Neural cell (in vitro differentiated cells): Measurements from ENCODE around the gene NEK5. TPM values are rescaled to one million over a fixed set of nuclear protein-coding genes. Genes with fewer than 3 reads are reported as not detected.

Source experiments
- H2AFZ ChIP-seq: fragments of 200-600, 300-800 bp; sonication (generic), shearing (Covaris generic); 2 replicates; pipeline ENCODE4 v1.6.0; 2014; ENCODE audit warnings: low read depth, mild to moderate bottlenecking, antibody characterized with exemption, low read length, moderate library complexity
- H3F3A ChIP-seq: fragments of 200-600 bp; shearing (Covaris generic); 2 replicates; pipeline ENCODE4 v1.6.1; 2016; ENCODE audit warnings: mild to moderate bottlenecking, moderate library complexity, mixed read lengths, antibody characterized with exemption, low read length; ENCODE audit not compliant: insufficient read depth, poor library complexity, severe bottlenecking
- H3K27ac ChIP-seq: fragments of 200-600, 300-800 bp; sonication (generic), shearing (Covaris generic); 2 replicates; pipeline ENCODE4 v1.5.1; 2014; ENCODE audit warnings: mild to moderate bottlenecking, low read length, moderate library complexity
- H3K27me3 ChIP-seq: fragments of 300-800, 200-600 bp; sonication (generic), shearing (Covaris generic); 2 replicates; pipeline ENCODE4 v1.6.0; 2014; ENCODE audit warnings: mild to moderate bottlenecking, low read depth, low read length, moderate library complexity; ENCODE audit not compliant: insufficient read depth
- H3K36me3 ChIP-seq: fragments of 300-800, 200-600 bp; sonication (generic), shearing (Covaris generic); 2 replicates; pipeline ENCODE4 v1.5.1; 2014; ENCODE audit warnings: mild to moderate bottlenecking, antibody characterized with exemption, low read length, moderate library complexity; ENCODE audit not compliant: insufficient read depth
- H3K4me2 ChIP-seq: fragments of 300-800, 200-600 bp; sonication (generic), shearing (Covaris generic); 2 replicates; pipeline ENCODE4 v1.6.0; 2014; ENCODE audit warnings: mild to moderate bottlenecking, low read length
- H3K4me3 ChIP-seq: fragments of 300-800, 200-600 bp; sonication (generic), shearing (Covaris generic); 2 replicates; pipeline ENCODE4 v1.5.1; 2014; ENCODE audit warnings: mild to moderate bottlenecking, low read length, moderate library complexity
- H3K79me2 ChIP-seq: fragments of 200-600 bp; shearing (Covaris generic); replicated peaks from 2 replicates; pipeline ENCODE4 v1.6.0; 2014; ENCODE audit warnings: mild to moderate bottlenecking, low read length, moderate library complexity; ENCODE audit not compliant: insufficient read depth
- H3K9ac ChIP-seq: fragments of 300-800, 200-600 bp; sonication (generic), shearing (Covaris generic); 2 replicates; pipeline ENCODE4 v1.6.1; 2016; ENCODE audit warnings: mild to moderate bottlenecking, low read length, mixed read lengths
- H3K9me2 ChIP-seq: fragments of 200-600 bp; shearing (Covaris generic); 2 replicates; pipeline ENCODE4 v1.6.1; 2016; ENCODE audit warnings: mild to moderate bottlenecking, low read length, mixed read lengths; ENCODE audit not compliant: insufficient read depth
- H3K9me3 ChIP-seq: fragments of 200-600, 300-800 bp; sonication (generic), shearing (Covaris generic); 2 replicates; pipeline ENCODE4 v1.6.1; 2016; ENCODE audit warnings: mild to moderate bottlenecking, mixed run types, low read length, moderate library complexity, mixed read lengths
- H4K20me1 ChIP-seq: fragments of 200-600 bp; shearing (Covaris generic); 2 replicates; pipeline ENCODE4 v1.6.1; 2016; ENCODE audit warnings: mild to moderate bottlenecking, mixed run types; ENCODE audit not compliant: insufficient read depth
- CTCF ChIP-seq: fragments of 450-650 bp; IDR thresholded peaks from 2 replicates; pipeline ENCODE4 v1.5.1; 2014; ENCODE audit warnings: antibody characterized with exemption, mild to moderate bottlenecking, moderate library complexity; ENCODE audit not compliant: poor library complexity, severe bottlenecking
- EP300 ChIP-seq: fragments of 450-650 bp; conservative IDR thresholded peaks from 2 replicates; pipeline ENCODE4 v1.6.1; 2014; ENCODE audit warnings: antibody characterized with exemption, mild to moderate bottlenecking, moderate library complexity; ENCODE audit not compliant: poor library complexity, severe bottlenecking
- EZH2 ChIP-seq: fragments of 200-600, 300-800 bp; shearing (Covaris generic), sonication (generic); IDR thresholded peaks from 2 replicates; pipeline ENCODE4 v1.6.1; 2014; ENCODE audit warnings: antibody characterized with exemption, low read length, borderline replicate concordance, mild to moderate bottlenecking; ENCODE audit not compliant: insufficient read depth, poor library complexity, severe bottlenecking
- MXI1 ChIP-seq: fragments of 450-650 bp; conservative IDR thresholded peaks from 2 replicates; pipeline ENCODE4 v1.6.1; 2014; ENCODE audit warnings: antibody characterized with exemption, mild to moderate bottlenecking; ENCODE audit not compliant: poor library complexity, severe bottlenecking
- POLR2AphosphoS5 ChIP-seq: IDR thresholded peaks from 2 replicates; pipeline ENCODE4 v1.6.1; 2012
- RAD21 ChIP-seq: fragments of 450-650 bp; conservative IDR thresholded peaks from 2 replicates; pipeline ENCODE4 v1.6.1; 2014; ENCODE audit warnings: antibody characterized with exemption, mild to moderate bottlenecking, moderate library complexity
- REST ChIP-seq: IDR thresholded peaks from 2 replicates; pipeline ENCODE4 v1.6.1; 2012; ENCODE audit warnings: borderline replicate concordance
- SMC3 ChIP-seq: fragments of 450-650 bp; conservative IDR thresholded peaks from 2 replicates; pipeline ENCODE4 v1.6.1; 2014; ENCODE audit warnings: antibody characterized with exemption, mild to moderate bottlenecking, moderate library complexity; ENCODE audit not compliant: poor library complexity
- TAF1 ChIP-seq: IDR thresholded peaks from 2 replicates; pipeline ENCODE4 v1.6.1; 2012; ENCODE audit warnings: low read depth
- polyA plus RNA-seq: library from polyadenylated mRNA; depleted of rRNA; stranded (reverse); fragments of >200 nt; gene quantifications from 2 replicates; pipeline ENCODE4 v1.2.3, GENCODE V29; 2014

NEK5 gene
- polyA plus RNA-seq, 1 donor from 2014 or later = 0.43 TPM

- no peaks in the 10 kb centered on the region for H3K79me2 ChIP-seq
- no peaks in the 10 kb centered on the region for H4K20me1 ChIP-seq
- peak; percentile 46 for TF ChIP-seq TAF1
- peak; percentile 71 for TF ChIP-seq MXI1
- peak; percentile 27 for TF ChIP-seq POLR2AphosphoS5
- no peak for TF ChIP-seq CTCF
- no peaks in the 10 kb centered on the region for H3K9me3 ChIP-seq
- H3K4me2 ChIP-seq = peak within 1 kb of the TSS; percentile 45
- H3F3A ChIP-seq = no peaks in the 10 kb centered on the region
- no peaks in the 10 kb centered on the region for H3K27me3 ChIP-seq
- no peaks in the 10 kb centered on the region for H3K36me3 ChIP-seq
- H2AFZ ChIP-seq = peak within 1 kb of the TSS; percentile 53
- H3K27ac ChIP-seq = no peak within 1 kb of the TSS
- no peaks in the 10 kb centered on the region for H3K9me2 ChIP-seq
- peak within 1 kb of the TSS; percentile 93 for H3K4me3 ChIP-seq
- H3K9ac ChIP-seq = peak within 1 kb of the TSS; percentile 66
Observed at GRCh38 chr13:52159159-52159982, 30.5 kb upstream of the NEK5 start, which contains the start of gene NEK3. TSS of gene NEK3 (minus strand) at chr13:52159597. CDS start at chr13:52156191, 3,406 bp downstream.

- Histone ChIP-seq H3K36me3 (no peaks in the 10 kb centered on the region), H4K20me1 (no peaks in the 10 kb centered on the region), H3K4me2 (peak overlapping the region; percentile 45), H3K27ac (no peak overlapping the region), H3K4me3 (peak overlapping the region; percentile 93), H3F3A (no peaks in the 10 kb centered on the region), H3K27me3 (no peaks in the 10 kb centered on the region), H3K79me2 (no peaks in the 10 kb centered on the region), H3K9me2 (no peaks in the 10 kb centered on the region), H3K9ac (peak overlapping the region; percentile 66), H2AFZ (peak overlapping the region; percentile 53), H3K9me3 (no peaks in the 10 kb centered on the region)
- no peak for TF ChIP-seq MXI1
- no peak for TF ChIP-seq RAD21
- no peak for TF ChIP-seq TAF1
- no peak for TF ChIP-seq EP300
- TF ChIP-seq POLR2AphosphoS5 = no peak
- TF ChIP-seq CTCF = no peak
- TF ChIP-seq SMC3 = no peak
- no peak for TF ChIP-seq REST
- TF ChIP-seq EZH2 = no peak
Observed at GRCh38 chr13:52158629-52159158, 29.8 kb upstream of the NEK5 start.
